G401.6 (cell line): ENCODE data around the gene SETD1A.

Source experiments
- FAIRE-seq: peaks from 2 replicates; lab custom pipeline; 2012; peaks lifted over from hg19 to GRCh38; lab: Jason Lieb, UNC

SETD1A gene

DNA sequence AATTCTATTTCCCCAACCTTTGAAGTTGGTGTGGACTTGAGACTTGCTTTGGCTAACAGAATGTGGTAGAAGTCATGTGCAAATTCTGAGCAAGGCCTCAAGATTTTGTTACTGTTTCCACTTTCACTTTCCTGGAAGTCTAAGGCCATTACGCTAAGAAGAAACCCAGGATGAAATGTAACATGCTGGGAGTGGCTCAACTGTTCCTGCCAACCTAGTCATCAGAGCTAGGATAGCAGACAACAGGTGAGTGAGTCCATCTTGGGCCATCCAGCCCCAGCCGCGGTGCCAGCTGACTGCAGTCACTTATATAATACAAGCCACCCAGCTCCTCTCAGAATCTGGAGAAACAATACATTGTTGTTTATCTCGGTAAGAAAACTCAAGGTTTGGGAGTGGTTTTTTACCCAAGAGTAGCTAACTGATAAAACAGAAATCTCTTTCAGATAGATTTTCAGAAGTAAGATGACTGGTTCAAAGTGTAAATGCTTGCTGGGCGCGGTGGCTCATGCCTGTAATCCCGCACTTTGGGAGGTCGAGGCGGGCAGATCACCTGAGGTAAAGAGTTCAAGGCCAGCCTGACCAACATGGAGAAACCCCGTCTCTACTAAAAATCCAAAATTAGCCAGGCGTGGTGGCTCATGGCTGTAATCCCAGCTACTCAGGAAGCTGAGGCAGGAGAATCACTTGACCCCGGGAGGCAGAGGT is 65.1 kb downstream of the SETD1A start:
- FAIRE-seq = no peak

DNA sequence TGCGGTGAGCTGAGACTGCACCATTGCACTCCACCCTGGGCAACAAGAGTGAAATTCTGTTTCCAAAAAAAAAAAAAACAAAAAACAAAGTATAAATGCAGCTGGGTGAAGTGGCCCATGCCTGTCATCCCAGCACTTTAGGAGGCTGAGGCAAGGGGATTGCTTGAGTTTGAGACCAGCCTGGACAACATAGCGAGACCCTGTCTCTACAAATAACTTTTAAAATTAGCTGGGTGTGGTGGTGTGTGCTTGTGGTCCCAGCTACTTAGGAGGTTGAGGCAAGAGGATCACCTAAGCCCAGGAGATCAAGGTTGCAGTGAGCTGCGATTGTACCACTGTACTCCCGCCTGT is 65.7 kb downstream of the SETD1A start:
- FAIRE-seq = no peak

DNA sequence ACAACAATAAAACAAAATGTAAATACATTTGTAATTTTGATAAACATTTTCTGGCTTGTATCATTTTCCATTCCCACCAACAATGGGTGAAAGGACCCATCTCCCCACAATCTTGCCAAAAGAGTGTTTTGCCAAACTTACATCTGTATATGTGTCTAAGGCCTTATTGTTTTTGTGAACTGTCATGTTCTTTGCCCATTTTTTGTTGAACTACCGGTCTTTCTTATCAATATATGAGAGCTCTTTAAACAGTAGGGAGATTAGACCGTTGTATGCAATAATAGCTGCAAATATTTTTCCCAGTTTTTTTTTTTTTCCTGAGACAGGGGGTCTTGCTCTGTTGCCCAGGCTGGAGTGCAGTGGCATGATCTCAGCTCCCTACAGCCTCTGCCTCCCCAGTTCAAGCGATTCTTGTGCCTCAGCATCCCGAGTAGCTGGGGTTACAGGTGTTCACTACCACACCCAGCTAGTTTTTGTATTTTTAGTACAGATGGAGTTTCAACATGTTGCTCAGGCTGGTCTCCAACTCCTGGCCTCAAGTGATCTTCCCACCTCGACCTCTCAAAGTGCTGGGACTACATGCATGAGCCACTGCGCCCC is 66.2 kb downstream of the SETD1A start:
- no peak for FAIRE-seq

DNA sequence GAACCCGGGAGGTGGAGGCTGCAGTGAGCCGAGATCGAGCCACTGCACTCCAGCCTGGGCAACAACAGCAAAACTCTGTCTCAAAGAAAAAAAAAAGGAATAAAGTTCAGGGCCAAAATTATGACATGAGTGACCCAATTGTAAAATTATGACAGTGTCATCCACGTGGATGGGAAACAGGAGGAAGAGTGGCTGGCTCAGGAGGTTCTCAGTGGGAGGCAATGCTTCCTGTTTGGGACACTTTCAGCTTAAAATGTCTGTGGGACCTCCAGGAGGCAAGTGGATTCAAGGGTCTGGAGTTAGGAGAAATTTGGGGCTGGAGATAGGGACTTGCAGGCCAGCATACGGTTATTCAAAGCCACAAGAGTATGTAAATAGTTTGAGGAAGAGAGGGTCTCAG is 67.8 kb downstream of the SETD1A start:
- no peak for FAIRE-seq

DNA sequence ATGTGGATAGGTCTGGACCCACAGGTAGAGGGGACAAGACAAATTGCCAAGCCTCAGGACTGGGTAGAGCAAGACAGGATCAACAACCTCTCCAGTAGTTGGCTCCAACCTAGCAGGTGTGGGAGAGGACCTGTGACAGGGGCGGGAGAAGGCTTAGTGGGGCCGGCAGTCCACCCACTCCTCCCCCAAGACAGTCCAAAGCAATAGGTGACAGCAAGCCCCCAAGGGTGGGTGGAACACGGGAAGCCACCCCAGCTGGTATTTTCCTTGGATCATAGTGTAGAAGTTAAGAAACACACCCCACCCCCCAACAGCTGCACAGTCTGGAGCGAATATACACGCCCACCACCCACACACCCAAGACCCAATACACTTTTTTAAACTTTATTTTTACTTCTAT is 71.7 kb downstream of the SETD1A start:
- no peak for FAIRE-seq

DNA sequence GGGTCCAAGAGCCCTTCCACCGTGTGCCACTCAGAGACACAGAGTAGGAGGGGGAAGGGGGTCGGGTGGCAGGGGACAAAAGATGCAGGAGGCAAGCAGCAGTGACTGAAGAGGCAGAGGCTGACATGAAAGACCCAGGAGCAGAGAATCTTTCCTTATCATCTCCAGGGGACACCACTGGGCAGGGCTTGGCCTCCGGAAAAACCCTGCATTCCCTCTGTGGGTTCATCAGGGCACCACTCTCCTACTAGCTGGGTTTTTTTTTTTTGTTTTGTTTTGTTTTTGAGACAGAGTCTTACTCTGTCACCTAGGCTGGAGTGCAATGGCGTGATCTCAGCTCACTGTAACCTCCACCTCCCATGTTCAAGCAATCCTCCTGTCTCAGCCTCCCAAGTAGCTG is 73.7 kb downstream of the SETD1A start:
- FAIRE-seq = no peak

DNA sequence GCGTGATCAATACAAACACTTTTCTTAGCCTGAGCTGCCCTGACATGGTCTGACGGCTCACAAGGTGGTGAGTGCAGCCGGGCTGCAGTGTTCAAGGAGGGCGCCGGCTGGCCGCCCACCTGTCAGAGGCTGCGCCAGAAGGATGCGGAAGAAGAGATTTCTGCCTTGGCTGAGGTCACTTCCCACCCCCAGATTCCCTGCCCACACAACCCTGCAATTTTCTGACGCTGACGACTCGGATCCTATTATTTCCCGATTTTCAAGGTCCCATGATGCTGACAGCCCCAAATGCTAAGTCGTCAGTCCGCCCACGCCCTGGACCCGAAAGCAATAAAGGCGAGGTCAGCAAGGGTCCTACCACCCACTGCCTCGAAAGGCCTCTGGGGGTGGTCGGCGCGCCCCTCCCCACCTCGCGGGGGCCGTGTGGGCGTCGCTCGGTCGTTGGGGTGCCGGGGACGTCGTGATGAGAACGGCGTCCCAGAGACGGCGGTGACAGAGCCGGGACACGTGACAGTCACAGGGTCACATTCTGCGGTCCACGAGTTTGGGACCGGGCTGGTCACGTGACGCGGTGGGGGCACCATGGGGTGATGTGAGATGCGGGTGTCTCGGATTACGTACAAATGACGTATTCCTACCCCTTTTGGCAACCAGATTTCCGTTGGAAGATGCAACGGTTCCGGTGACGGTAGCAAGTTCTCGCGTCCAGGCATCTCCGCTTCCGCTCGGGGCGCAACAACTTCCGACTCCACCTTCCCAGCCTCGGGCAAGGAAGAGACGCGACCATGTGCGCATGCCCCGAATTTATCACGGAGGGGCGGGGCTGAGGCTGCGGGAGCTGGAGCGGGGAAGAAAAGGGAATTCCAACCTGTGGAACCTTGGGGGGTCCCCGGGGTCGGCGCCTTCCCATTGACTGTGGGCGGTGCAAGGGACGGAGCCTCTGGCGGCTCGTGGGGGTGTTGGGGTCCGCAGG is 75.5 kb downstream of the SETD1A start, which contains the start of gene STX4:
TSS of gene STX4 (plus strand) at position 823 of the 973 bp plus-strand sequence. CDS start 248 bp downstream, outside the sequence.
- FAIRE-seq = peak; percentile 98

DNA sequence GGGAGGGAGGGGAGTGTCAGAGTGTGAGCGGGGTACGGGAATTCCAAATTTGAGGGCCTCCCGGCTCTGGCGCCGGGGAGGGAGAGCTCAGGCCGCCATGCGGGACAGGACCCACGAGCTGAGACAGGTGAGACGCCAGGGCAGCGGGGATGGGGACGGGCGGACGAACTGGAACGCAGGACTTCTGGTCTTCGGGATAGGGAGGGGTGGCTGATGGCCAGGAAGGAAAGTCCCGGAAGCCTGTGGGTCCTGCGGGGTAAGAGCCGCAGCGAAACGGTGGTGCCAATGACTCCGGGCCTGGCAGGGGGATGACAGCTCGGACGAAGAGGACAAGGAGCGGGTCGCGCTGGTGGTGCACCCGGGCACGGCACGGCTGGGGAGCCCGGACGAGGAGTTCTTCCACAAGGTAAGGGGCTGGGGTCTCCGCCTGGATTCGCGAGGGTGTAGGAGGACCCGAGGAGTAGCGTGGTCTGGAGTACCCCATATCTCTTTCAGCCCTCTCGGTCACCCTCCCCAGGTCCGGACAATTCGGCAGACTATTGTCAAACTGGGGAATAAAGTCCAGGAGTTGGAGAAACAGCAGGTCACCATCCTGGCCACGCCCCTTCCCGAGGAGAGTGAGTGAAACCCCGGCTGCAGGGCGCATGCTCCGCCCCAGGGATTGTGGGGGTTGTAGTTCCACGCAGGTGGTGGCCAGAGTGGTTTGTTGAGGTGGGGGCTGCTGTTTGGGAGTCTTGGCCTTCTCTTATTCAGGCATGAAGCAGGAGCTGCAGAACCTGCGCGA is 76.3 kb downstream of the SETD1A start:
- FAIRE-seq = no peak
